ENCODE data around the gene CD244.

DNA sequence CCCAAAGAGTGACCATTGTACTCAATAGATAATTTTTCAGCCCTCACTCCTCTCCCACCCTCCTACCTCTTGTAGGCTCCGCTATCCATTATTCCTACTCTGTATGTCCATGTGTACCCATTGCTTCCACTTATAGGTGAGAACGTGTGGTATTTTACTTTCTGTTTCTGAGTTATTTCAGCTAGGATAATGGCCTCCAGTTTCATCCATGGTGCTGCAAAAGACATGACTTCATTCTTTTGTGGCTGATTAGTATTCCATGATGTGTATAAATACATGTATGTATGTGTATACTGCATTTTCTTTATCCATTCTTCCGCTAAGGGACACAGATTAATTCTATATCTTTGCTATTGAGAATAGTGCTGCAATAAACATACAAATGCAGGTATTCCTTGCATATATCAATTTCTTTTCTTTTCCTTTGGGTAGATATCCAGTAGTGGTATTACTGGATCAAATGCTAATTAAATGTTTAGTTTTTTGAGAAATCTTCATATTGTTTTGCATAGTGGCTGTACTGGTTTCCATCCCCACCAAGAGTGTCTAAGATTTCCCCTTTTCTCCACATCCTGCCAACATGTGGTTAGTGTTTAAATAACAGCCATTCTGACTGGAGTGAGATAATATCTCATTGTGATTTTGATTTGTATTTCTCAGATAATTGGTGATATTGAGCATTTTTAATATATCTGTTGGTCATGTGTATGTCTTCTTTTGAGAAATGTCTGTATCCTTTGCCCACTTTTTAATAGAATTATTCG, 61.9 kb downstream of the CD244 start:
- TF ChIP-seq, protein P1, sequence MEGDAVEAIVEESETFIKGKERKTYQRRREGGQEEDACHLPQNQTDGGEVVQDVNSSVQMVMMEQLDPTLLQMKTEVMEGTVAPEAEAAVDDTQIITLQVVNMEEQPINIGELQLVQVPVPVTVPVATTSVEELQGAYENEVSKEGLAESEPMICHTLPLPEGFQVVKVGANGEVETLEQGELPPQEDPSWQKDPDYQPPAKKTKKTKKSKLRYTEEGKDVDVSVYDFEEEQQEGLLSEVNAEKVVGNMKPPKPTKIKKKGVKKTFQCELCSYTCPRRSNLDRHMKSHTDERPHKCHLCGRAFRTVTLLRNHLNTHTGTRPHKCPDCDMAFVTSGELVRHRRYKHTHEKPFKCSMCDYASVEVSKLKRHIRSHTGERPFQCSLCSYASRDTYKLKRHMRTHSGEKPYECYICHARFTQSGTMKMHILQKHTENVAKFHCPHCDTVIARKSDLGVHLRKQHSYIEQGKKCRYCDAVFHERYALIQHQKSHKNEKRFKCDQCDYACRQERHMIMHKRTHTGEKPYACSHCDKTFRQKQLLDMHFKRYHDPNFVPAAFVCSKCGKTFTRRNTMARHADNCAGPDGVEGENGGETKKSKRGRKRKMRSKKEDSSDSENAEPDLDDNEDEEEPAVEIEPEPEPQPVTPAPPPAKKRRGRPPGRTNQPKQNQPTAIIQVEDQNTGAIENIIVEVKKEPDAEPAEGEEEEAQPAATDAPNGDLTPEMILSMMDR (IDR thresholded peaks at IDR 0.05), result no peak
- TF ChIP-seq POLR2AphosphoS5 (IDR thresholded peaks at IDR 0.05; ENCODE audit: insufficient read depth in 1 of 2, low read depth in 1 of 2), result no peak
- TF ChIP-seq POLR2A (IDR thresholded peaks at IDR 0.05), result no peak
